Muscle layer of duodenum (tissue), 2 donors: ENCODE measurements around the gene TRAPPC14.

Experiments used
- H3K27ac ChIP-seq: one replicate; pipeline ENCODE4 v1.7.0; 2013; ENCODE audit warnings: mild to moderate bottlenecking, low read length
- H3K27me3 ChIP-seq: one replicate; pipeline ENCODE4 v1.7.0; 2013; ENCODE audit warnings: low read depth, mild to moderate bottlenecking, control low read depth, low read length
- H3K36me3 ChIP-seq, 2 donors: one replicate each; pipeline ENCODE4 v1.7.0; 2013; ENCODE audit warnings: low read length in 2 of 2, control low read depth in 1 of 2, mild to moderate bottlenecking in 1 of 2; ENCODE audit not compliant: insufficient read depth in 2 of 2, control insufficient read depth in 1 of 2
- H3K4me1 ChIP-seq, 2 donors: one replicate each; pipeline ENCODE4 v1.7.0; 2013; ENCODE audit warnings: low read length in 2 of 2, mild to moderate bottlenecking in 2 of 2, control low read depth in 1 of 2, moderate library complexity in 1 of 2; ENCODE audit not compliant: insufficient read depth in 2 of 2, control insufficient read depth in 1 of 2
- H3K4me3 ChIP-seq, 2 donors: one replicate each; pipeline ENCODE4 v1.7.0; 2013; ENCODE audit warnings: low read length in 2 of 2, low read depth in 1 of 2, mild to moderate bottlenecking in 1 of 2
- H3K9me3 ChIP-seq, 2 donors: one replicate each; pipeline ENCODE4 v1.7.0; 2013; ENCODE audit warnings: low read length in 2 of 2, control low read depth in 1 of 2, mild to moderate bottlenecking in 1 of 2; ENCODE audit not compliant: control insufficient read depth in 1 of 2
- donor health status: healthy.

TRAPPC14 gene

DNA sequence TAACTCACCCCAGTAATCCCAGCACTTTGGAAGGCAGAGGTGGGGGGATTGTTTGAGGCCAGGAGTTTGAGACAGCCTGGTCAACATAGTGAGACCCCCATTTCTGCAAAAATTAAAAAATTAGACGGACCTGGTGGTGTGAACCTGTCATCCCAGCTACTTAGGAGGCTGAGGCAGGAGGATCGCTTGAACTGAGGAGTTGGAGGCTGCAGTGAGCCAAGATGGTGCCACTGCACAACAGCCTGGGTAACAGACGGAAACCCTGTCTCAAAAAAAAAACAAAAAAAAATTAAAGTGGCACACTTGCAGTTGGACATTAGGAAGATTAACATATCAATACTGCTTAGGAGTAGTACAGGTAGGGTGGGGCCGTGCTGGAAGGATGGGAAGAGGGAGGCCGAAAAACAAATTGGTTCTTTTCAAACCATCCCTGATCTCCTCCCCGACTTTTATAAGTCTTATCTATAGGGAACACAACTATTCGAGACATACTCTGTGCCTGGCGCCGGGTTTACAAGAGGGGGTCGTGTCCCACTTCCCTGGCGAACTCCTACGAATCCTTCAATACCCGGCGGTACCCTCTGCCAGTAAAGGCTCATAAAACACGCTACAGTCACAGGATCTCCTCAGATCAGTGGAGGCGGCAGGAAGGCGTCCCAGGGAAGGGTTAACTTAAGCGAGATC is 40.0 kb downstream of the TRAPPC14 start:
- no peaks in the 10 kb centered on the region for H3K27me3 ChIP-seq
- H3K4me3 ChIP-seq = peak overlapping the region; percentile 93 to 98

DNA sequence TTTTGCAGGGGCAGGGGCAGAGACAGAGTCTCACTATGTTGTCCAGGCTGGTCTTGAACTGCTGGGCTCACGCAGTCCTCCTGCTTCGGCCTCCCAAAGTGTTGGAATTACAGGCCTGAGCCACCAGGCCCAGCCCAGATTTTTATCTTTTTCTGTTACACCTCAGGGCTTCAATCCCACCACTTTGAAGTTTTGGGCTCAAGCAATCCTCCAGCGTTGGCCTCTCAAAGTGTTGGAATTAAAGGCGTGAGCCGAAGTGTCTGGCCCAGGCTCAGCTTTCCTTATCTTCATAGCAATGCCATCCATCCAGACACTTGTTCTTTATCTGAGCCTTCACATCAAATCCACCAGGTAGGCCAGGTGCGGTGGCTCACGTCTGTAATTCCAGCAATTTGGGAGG is 43.5 kb downstream of the TRAPPC14 start:
- no peak overlapping the region for H3K4me3 ChIP-seq
- H3K27ac ChIP-seq = no peak overlapping the region
- H3K27me3 ChIP-seq = no peaks in the 10 kb centered on the region
- H3K9me3 ChIP-seq = no peaks in the 10 kb centered on the region
- peaks cover 11 to 32% of the 10 kb centered on the region in 2 donors for H3K36me3 ChIP-seq
- peaks cover under 1 to 11% of the 10 kb centered on the region in 2 donors for H3K4me1 ChIP-seq

More for the DNA sequence above, 40.0 kb downstream of the TRAPPC14 start:
- H3K36me3 ChIP-seq = peaks cover 0 to 6% of the 10 kb centered on the region in 2 donors
- H3K4me1 ChIP-seq = peaks cover 6 to 18% of the 10 kb centered on the region in 2 donors
- H3K27ac ChIP-seq = peak overlapping the region; percentile 95
- no peaks in the 10 kb centered on the region for H3K9me3 ChIP-seq

- no peaks in the 10 kb centered on the region for H3K9me3 ChIP-seq
- no peak overlapping the region for H3K4me3 ChIP-seq
- H3K27ac ChIP-seq = no peak overlapping the region
- H3K4me1 ChIP-seq = no peaks in the 10 kb centered on the region
- H3K36me3 ChIP-seq = peaks cover 19 to 50% of the 10 kb centered on the region in 2 donors
- no peaks in the 10 kb centered on the region for H3K27me3 ChIP-seq
These were observed 46.6 kb downstream of the TRAPPC14 start for GRCh38 chr7:100111914-100112313.

DNA sequence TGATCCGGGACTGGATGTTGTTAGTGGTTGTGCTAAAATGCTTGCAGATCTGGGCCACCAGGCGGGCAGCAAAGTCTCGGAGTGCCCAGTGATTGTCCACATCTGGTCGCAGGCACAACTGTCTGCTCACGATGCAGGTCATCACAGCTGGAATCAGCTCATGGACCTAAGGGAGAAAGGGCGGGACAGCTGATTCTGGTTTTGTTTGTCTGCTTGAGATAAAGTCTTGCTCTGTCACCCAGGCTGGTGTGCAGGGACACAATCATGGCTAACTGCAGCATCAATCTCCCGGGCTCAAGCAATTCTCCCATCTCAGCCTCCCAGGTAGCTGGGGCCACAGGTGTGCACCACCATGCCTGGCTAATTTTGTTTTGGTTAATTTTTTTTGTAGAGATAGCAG is 47.4 kb downstream of the TRAPPC14 start:
- Histone ChIP-seq H3K27me3 (no peaks in the 10 kb centered on the region), H3K36me3 (peaks cover 21 to 58% of the 10 kb centered on the region in 2 donors), H3K27ac (no peak overlapping the region), H3K9me3 (no peaks in the 10 kb centered on the region), H3K4me1 (no peaks in the 10 kb centered on the region), H3K4me3 (no peak overlapping the region)

GRCh38 chr7:100109521-100110163 is 48.9 kb downstream of the TRAPPC14 start:
- Histone ChIP-seq H3K9me3 (no peaks in the 10 kb centered on the region), H3K36me3 (peaks cover 27 to 72% of the 10 kb centered on the region in 2 donors), H3K4me3 (no peak overlapping the region), H3K4me1 (no peaks in the 10 kb centered on the region), H3K27ac (no peak overlapping the region), H3K27me3 (no peaks in the 10 kb centered on the region)

DNA sequence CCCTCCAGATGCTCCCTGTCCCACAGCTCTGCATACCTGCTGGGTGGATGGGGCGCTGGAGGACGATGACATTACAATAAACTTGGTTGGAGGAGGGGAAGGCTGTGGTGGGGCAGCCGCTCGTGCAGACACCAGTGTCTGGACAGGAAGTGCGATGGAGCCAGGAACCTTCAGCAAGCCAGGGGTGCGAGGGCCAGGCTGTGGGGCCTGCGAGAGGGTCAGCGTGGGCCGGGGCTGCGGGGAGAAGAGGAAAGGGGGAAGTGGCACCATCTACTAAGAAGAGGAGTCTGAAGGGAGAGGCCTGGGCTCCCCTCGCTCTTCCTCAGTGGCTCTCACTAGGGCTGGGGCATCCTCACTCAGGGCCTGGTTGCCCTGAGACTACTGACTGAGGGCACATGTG is 50.6 kb downstream of the TRAPPC14 start:
- Histone ChIP-seq H3K27ac (no peak overlapping the region), H3K4me1 (no peaks in the 10 kb centered on the region), H3K4me3 (no peak overlapping the region), H3K27me3 (no peaks in the 10 kb centered on the region), H3K9me3 (no peaks in the 10 kb centered on the region), H3K36me3 (peaks cover 27 to 72% of the 10 kb centered on the region in 2 donors)

DNA sequence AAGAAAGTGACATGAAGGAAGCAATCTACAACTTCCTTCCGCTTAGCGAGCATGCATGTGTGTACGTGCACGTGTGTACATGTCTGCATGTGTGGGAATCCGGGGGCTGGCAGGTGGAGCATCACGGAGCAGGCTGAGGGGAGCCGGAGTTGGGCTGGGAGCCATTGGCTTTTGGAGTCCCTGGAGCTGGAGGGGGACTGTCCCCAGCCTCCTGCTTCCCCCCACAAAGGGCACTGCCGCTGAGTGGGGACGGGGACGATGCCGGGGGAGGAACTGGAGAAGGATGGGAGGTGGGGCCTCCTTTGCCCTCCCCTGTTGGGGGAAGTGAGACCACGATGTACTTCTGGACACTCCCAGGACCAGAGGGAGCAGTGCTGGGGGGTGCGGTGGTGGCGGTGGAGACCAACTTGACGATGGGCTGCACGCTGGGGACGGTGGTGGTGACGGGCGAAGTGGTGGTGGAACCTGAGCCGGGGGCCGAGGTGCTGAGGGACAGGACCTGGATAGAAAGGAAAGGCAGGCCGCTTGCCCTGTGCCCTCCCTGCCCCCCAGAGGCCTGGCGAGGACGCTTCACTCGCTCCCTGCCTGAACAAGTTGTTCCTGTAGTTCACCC is 51.3 kb downstream of the TRAPPC14 start:
- no peaks in the 10 kb centered on the region for H3K9me3 ChIP-seq
- H3K27me3 ChIP-seq = no peaks in the 10 kb centered on the region
- no peak overlapping the region for H3K4me3 ChIP-seq
- peaks cover 27 to 70% of the 10 kb centered on the region in 2 donors for H3K36me3 ChIP-seq
- no peak overlapping the region for H3K27ac ChIP-seq
- peaks cover 0 to 5% of the 10 kb centered on the region in 2 donors for H3K4me1 ChIP-seq

DNA sequence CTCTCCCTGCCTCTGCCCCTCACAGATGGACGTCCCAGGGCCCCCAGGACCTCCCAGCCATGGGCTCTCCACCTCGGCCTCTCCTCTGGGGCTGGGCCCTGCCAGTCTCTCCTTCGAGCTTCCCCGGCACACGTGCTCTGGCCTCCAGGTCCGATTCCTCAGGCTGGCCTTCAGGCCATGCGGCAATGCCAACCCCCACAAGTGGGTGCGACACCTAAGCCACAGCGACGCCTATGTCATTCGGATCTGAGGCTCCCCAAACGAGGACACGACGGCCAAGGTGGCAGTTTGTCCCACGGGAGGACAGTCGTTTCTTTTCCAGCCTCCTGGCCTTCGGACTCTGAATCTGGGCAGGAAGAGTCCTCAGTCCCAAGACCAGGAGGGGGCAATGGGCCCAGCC is 51.9 kb downstream of the TRAPPC14 start:
- H3K27me3 ChIP-seq = no peaks in the 10 kb centered on the region
- peaks cover 25 to 64% of the 10 kb centered on the region in 2 donors for H3K36me3 ChIP-seq
- peaks cover 0 to 5% of the 10 kb centered on the region in 2 donors for H3K4me1 ChIP-seq
- H3K9me3 ChIP-seq = no peaks in the 10 kb centered on the region
- no peak overlapping the region for H3K4me3 ChIP-seq
- H3K27ac ChIP-seq = no peak overlapping the region

DNA sequence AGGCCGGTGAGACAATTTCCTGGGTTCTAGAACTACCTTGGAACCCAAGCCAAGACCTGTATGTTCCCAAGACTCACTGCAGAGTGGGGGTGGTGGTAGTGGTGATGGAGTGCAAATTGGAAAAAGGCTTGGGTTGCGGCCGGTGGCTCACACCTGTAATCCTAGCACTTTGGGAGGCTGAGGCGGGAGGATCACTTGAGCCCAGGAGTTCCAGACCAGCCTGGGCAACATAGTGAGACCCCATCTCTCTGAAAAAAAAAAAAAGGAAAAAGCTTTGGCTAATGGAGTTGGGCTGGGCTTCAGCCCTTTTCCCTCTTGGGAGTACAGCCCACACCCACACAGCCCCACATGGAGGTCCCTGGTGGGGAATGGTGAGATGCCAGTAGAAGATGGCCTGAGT is 53.0 kb downstream of the TRAPPC14 start:
- Histone ChIP-seq H3K27me3 (no peaks in the 10 kb centered on the region), H3K4me1 (peaks cover 0 to 5% of the 10 kb centered on the region in 2 donors), H3K36me3 (peaks cover 18 to 56% of the 10 kb centered on the region in 2 donors)

More for the DNA sequence above, 53.0 kb downstream of the TRAPPC14 start:
- Histone ChIP-seq H3K27ac (no peak overlapping the region), H3K4me3 (no peak overlapping the region), H3K9me3 (no peaks in the 10 kb centered on the region)
